Kidney epithelial cell (primary cell): ENCODE data around the gene STX11. TPM values are rescaled to one million over a fixed set of nuclear protein-coding genes. Genes with fewer than 3 reads are reported as not detected.

Source experiments
- DNase-seq: peaks from one replicate; pipeline ENCODE4 v3.0.0-alpha.2; 2010; ENCODE audit warnings: low read depth
- H3K27me3 ChIP-seq: 2 replicates; pipeline ENCODE4 v1.6.0; 2011; ENCODE audit warnings: low read length; ENCODE audit not compliant: control insufficient read depth, insufficient read depth
- H3K36me3 ChIP-seq: 2 replicates; pipeline ENCODE4 v1.5.1; 2011; ENCODE audit warnings: low read length; ENCODE audit not compliant: control insufficient read depth, insufficient read depth
- H3K4me3 ChIP-seq: 2 replicates; pipeline ENCODE4 v1.5.1; 2011; ENCODE audit warnings: low read depth, mild to moderate bottlenecking, control low read depth, low read length
- total RNA-seq: library from RNA; depleted of rRNA; stranded (reverse); fragments of >200 nt; gene quantifications from 2 replicates; pipeline ENCODE4 v1.2.3, GENCODE V29; 2015
- TF ChIP-seq, protein P1 (sequence below): IDR thresholded peaks from 2 replicates; pipeline ENCODE4 v1.5.1; 2011; ENCODE audit warnings: mild to moderate bottlenecking, moderate library complexity, low read length, control low read depth, inconsistent platforms; ENCODE audit not compliant: insufficient read depth, poor library complexity, severe bottlenecking

STX11 gene
- total RNA-seq: 4.1 and 4.3 TPM in 2 replicates

- H3K27me3 ChIP-seq: peaks cover 7% of the 10 kb centered on the region
- no peaks in the 10 kb centered on the region for H3K36me3 ChIP-seq
- TF ChIP-seq, protein P1, sequence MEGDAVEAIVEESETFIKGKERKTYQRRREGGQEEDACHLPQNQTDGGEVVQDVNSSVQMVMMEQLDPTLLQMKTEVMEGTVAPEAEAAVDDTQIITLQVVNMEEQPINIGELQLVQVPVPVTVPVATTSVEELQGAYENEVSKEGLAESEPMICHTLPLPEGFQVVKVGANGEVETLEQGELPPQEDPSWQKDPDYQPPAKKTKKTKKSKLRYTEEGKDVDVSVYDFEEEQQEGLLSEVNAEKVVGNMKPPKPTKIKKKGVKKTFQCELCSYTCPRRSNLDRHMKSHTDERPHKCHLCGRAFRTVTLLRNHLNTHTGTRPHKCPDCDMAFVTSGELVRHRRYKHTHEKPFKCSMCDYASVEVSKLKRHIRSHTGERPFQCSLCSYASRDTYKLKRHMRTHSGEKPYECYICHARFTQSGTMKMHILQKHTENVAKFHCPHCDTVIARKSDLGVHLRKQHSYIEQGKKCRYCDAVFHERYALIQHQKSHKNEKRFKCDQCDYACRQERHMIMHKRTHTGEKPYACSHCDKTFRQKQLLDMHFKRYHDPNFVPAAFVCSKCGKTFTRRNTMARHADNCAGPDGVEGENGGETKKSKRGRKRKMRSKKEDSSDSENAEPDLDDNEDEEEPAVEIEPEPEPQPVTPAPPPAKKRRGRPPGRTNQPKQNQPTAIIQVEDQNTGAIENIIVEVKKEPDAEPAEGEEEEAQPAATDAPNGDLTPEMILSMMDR: no peak
- no peak for DNase-seq
- peak within 1 kb of the TSS; percentile 67 for H3K4me3 ChIP-seq
Measured at GRCh38 chr6:144149894-144150709, at the start of gene STX11. TSS of gene STX11 (plus strand) at chr6:144150517. CDS start at chr6:144186628, 36,111 bp downstream.

GRCh38 chr6:144103026-144103563 is 47.2 kb upstream of the STX11 start:
- H3K27me3 ChIP-seq: no peaks in the 10 kb centered on the region
- DNase-seq: no peak
- TF ChIP-seq, protein P1: no peak
- no peak overlapping the region for H3K4me3 ChIP-seq
- no peaks in the 10 kb centered on the region for H3K36me3 ChIP-seq

GRCh38 chr6:144104488-144104887 is 45.8 kb upstream of the STX11 start:
- H3K36me3 ChIP-seq: no peaks in the 10 kb centered on the region
- TF ChIP-seq, protein P1: no peak
- H3K4me3 ChIP-seq: no peak overlapping the region
- H3K27me3 ChIP-seq: no peaks in the 10 kb centered on the region
- DNase-seq: no peak

- TF ChIP-seq, protein P1: peak; percentile 57
- Histone ChIP-seq H3K27me3 (no peaks in the 10 kb centered on the region), H3K36me3 (no peaks in the 10 kb centered on the region), H3K4me3 (no peak overlapping the region)
- DNase-seq: no peak
Measured at GRCh38 chr6:144104898-144105487, 45.3 kb upstream of the STX11 start.

DNA sequence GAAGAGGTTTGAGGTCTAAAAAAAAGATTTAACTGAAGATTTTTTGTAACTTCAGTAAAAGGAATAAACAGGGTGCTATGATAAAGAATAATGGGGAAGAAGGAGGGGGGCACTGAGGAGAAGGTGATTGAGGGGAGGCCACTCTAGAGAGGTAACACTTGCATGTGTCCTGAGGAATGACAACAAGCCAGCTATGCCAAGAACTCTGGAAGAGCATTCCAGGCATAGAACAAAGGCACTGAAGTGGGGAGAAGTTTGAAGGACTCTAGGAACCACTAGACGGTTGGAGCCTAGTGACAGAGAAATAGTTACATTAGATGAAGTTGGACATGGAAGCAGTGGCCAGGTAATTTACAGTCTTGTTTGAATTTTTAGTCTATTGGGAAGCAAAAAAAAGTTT is 44.1 kb upstream of the STX11 start:
- Histone ChIP-seq H3K36me3 (no peaks in the 10 kb centered on the region), H3K4me3 (no peak overlapping the region), H3K27me3 (no peaks in the 10 kb centered on the region)
- TF ChIP-seq, protein P1: no peak
- no peak for DNase-seq
